DMS153 treated with DMSO at 0.1 percent for 48 hours (cell line): ENCODE data around the gene GIPC3.

Experiments used
- DNase-seq: peaks from one replicate; lab custom pipeline; 2025; ENCODE audit not compliant: unreplicated experiment; lab: John Stamatoyannopoulos, UW

Gene GIPC3

GRCh38 chr19:3634496-3635045 is 49.3 kb downstream of the GIPC3 start:
- no peak for DNase-seq

GRCh38 chr19:3636506-3636905 is 51.2 kb downstream of the GIPC3 start:
- DNase-seq: no peak

GRCh38 chr19:3636962-3637361 is 51.7 kb downstream of the GIPC3 start:
- DNase-seq: no peak

- DNase-seq: no peak
Observed at GRCh38 chr19:3637621-3638020, 52.3 kb downstream of the GIPC3 start.

- DNase-seq: no peak
Observed at GRCh38 chr19:3638208-3639193, 53.2 kb downstream of the GIPC3 start.

- no peak for DNase-seq
Observed at GRCh38 chr19:3639479-3639878, 54.2 kb downstream of the GIPC3 start.

- no peak for DNase-seq
Observed at GRCh38 chr19:3641515-3642269, 56.4 kb downstream of the GIPC3 start.

GRCh38 chr19:3642296-3642695 is 57.0 kb downstream of the GIPC3 start:
- no peak for DNase-seq
